ENCODE results near the gene CDKN2B-AS1.

DNA sequence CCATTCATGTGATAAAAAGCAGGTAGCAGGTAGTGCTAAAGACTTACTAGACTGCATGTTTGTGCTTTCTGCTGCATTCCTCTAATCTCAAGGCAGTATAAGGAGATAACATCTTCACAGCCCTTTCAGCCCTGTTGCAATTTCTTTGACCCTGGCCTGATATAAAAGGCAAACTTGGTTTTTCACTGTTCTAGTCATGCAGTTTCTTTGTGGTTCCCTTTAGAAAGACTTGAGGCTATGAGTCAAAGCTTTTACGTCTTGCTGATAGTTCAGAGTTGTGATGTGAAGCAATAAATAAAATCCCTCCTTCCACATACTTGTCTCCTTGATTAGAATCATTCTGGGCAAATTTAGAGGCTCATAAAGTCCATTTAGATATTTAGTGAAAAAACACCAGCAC, 103.1 kb downstream of the CDKN2B-AS1 start:
- TF ChIP-seq CTCF (IDR thresholded peaks at IDR 0.05), result no peak
- TF ChIP-seq POLR2A (IDR thresholded peaks at IDR 0.05), result no peak
